GM12873 (cell line): ENCODE data around the gene IGSF21.

Experiments
- CTCF ChIP-seq: IDR thresholded peaks from 2 replicates; pipeline ENCODE4 v1.5.1; 2012; ENCODE audit warnings: low read depth, mild to moderate bottlenecking, moderate library complexity, low read length, control low read depth; ENCODE audit not compliant: insufficient read depth; ENCODE audit errors: missing control alignments

IGSF21 gene

GRCh38 chr1:18385239-18385790, 277.7 kb downstream of the IGSF21 start:
- no peak for TF ChIP-seq CTCF

GRCh38 chr1:18386591-18386990, 279.0 kb downstream of the IGSF21 start:
- no peak for TF ChIP-seq CTCF

- TF ChIP-seq CTCF, result no peak
Observed at GRCh38 chr1:18387307-18387706, 279.7 kb downstream of the IGSF21 start.

- no peak for TF ChIP-seq CTCF
Observed at GRCh38 chr1:18390953-18391352, 283.4 kb downstream of the IGSF21 start.

- TF ChIP-seq CTCF, result no peak
Observed at GRCh38 chr1:18394563-18395156, 287.1 kb downstream of the IGSF21 start.

- no peak for TF ChIP-seq CTCF
Observed at GRCh38 chr1:18396247-18396980, 288.8 kb downstream of the IGSF21 start.

- TF ChIP-seq CTCF, result no peak
Observed at GRCh38 chr1:18397641-18398040, 290.0 kb downstream of the IGSF21 start.
